HL-60 (cell line): ENCODE data around the gene PCDH8.
A peak's percentile ranks its signal among the peaks of the same experiment; 100 is the strongest.

Experiments used
- POLR2AphosphoS5 ChIP-seq: IDR thresholded peaks from 2 replicates; pipeline ENCODE4 v1.6.1; 2012; ENCODE audit warnings: low read depth
- SPI1 ChIP-seq: IDR thresholded peaks from 2 replicates; pipeline ENCODE4 v1.6.1; 2012; ENCODE audit warnings: low read depth, mild to moderate bottlenecking, borderline replicate concordance
- TF ChIP-seq, protein P1 (sequence below): IDR thresholded peaks from one replicate; pipeline ENCODE4 v1.5.1; 2011; ENCODE audit warnings: low read length, control low read depth, inconsistent platforms; ENCODE audit not compliant: insufficient read depth
- TF ChIP-seq, protein P2 (sequence below): IDR thresholded peaks from 2 replicates; pipeline ENCODE4 v1.6.1; 2012; ENCODE audit warnings: low read depth; ENCODE audit not compliant: insufficient replicate concordance

DNA sequence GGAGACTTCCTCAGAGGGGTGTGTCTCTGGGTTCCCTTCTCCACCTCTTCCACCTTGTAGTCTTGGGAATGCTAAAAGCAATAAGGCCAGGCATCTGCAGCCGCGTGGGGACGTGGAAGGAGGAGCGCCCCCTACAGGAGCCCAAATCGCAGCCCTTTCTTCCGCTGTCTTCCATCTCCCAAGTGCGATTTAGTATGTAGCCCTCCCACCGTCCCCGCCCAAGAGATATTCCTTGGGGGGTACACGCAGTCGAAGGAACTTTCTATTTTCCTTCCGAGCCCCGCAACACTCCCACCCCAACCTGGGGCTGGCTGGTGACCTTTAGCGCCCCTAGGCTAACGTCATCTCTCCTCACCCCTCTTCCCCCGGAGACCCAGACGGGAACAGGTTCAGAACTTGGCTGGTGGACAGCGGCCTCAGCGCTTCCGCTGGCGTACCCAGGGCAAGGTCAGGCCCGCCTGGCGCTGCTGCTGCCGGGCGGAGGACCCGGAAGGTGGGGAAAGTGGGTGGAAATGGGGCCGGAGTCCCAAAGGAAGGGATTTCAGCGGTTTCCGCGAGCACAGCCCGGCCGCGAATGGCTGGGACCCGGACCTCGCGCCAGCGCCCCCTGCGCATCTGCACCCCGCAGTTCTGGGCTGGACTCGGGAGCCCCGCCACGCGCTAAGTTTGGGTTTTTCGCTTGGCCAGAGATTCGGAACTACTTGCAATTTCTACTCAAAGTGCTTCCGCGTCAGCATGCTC, 2.1 kb upstream of the PCDH8 start:
- TF ChIP-seq, protein P1, sequence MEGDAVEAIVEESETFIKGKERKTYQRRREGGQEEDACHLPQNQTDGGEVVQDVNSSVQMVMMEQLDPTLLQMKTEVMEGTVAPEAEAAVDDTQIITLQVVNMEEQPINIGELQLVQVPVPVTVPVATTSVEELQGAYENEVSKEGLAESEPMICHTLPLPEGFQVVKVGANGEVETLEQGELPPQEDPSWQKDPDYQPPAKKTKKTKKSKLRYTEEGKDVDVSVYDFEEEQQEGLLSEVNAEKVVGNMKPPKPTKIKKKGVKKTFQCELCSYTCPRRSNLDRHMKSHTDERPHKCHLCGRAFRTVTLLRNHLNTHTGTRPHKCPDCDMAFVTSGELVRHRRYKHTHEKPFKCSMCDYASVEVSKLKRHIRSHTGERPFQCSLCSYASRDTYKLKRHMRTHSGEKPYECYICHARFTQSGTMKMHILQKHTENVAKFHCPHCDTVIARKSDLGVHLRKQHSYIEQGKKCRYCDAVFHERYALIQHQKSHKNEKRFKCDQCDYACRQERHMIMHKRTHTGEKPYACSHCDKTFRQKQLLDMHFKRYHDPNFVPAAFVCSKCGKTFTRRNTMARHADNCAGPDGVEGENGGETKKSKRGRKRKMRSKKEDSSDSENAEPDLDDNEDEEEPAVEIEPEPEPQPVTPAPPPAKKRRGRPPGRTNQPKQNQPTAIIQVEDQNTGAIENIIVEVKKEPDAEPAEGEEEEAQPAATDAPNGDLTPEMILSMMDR, result no peak
- TF ChIP-seq, protein P2, sequence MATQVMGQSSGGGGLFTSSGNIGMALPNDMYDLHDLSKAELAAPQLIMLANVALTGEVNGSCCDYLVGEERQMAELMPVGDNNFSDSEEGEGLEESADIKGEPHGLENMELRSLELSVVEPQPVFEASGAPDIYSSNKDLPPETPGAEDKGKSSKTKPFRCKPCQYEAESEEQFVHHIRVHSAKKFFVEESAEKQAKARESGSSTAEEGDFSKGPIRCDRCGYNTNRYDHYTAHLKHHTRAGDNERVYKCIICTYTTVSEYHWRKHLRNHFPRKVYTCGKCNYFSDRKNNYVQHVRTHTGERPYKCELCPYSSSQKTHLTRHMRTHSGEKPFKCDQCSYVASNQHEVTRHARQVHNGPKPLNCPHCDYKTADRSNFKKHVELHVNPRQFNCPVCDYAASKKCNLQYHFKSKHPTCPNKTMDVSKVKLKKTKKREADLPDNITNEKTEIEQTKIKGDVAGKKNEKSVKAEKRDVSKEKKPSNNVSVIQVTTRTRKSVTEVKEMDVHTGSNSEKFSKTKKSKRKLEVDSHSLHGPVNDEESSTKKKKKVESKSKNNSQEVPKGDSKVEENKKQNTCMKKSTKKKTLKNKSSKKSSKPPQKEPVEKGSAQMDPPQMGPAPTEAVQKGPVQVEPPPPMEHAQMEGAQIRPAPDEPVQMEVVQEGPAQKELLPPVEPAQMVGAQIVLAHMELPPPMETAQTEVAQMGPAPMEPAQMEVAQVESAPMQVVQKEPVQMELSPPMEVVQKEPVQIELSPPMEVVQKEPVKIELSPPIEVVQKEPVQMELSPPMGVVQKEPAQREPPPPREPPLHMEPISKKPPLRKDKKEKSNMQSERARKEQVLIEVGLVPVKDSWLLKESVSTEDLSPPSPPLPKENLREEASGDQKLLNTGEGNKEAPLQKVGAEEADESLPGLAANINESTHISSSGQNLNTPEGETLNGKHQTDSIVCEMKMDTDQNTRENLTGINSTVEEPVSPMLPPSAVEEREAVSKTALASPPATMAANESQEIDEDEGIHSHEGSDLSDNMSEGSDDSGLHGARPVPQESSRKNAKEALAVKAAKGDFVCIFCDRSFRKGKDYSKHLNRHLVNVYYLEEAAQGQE, result peak; percentile 100
- TF ChIP-seq POLR2AphosphoS5 (no peak), SPI1 (no peak; the same call in 1 of the 2 replicates)
